ENCODE results near the gene EHD2.

Gene EHD2

GRCh38 chr19:47704024-47704423 is 9.2 kb upstream of the EHD2 start:
- H3K4me3 Mint-ChIP-seq: no peak overlapping the region
- H3K9me3 Mint-ChIP-seq: no peaks in the 10 kb centered on the region
- no peaks in the 10 kb centered on the region for H3K4me1 Mint-ChIP-seq
- peak overlapping the region in 1 of 3 experiments; percentile 9 for H3K27ac Mint-ChIP-seq
- H3K27me3 Mint-ChIP-seq (ENCODE audit: low read depth): peaks cover 7% of the 10 kb centered on the region
- peaks cover 33% of the 10 kb centered on the region for H3K36me3 Mint-ChIP-seq (ENCODE audit: low read depth)
- no peak for TF ChIP-seq CTCF (IDR thresholded peaks at IDR 0.05; ENCODE audit: unreplicated experiment in 3 of 3)

DNA sequence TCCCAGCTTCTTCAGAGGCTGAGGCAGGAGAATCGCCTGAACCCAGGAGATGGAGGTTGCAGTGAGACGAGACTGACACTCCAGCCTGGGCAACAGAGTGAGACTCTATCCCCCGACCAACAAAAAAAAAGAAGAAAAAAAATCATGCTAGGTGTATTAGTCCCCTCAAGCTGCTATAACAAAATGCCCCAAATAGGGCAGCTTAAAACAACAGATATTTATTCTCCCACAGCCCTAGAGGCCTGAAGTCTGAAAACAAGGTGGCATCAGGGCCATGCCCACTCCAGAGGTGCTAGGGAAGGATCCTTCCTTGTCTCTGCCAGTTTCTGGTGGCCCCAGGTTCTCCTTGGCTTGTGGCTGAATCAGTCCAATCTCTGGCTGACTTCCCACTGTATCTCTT is 8.6 kb upstream of the EHD2 start:
- H3K4me1 Mint-ChIP-seq: no peaks in the 10 kb centered on the region
- H3K4me3 Mint-ChIP-seq: no peak overlapping the region
- H3K9me3 Mint-ChIP-seq: no peaks in the 10 kb centered on the region
- peaks cover 7% of the 10 kb centered on the region for H3K27me3 Mint-ChIP-seq (ENCODE audit: low read depth)
- H3K36me3 Mint-ChIP-seq (ENCODE audit: low read depth): peaks cover 33% of the 10 kb centered on the region
- no peak for TF ChIP-seq CTCF (IDR thresholded peaks at IDR 0.05; ENCODE audit: unreplicated experiment in 3 of 3)
- no peak overlapping the region for H3K27ac Mint-ChIP-seq

- peaks cover 20% of the 10 kb centered on the region for H3K36me3 Mint-ChIP-seq (ENCODE audit: low read depth)
- no peak overlapping the region for H3K4me3 Mint-ChIP-seq
- no peaks in the 10 kb centered on the region for H3K4me1 Mint-ChIP-seq
- TF ChIP-seq CTCF (IDR thresholded peaks at IDR 0.05; ENCODE audit: unreplicated experiment in 3 of 3): peak; percentile 58 to 65 (median 63)
- no peaks in the 10 kb centered on the region for H3K9me3 Mint-ChIP-seq
- peaks cover 18% of the 10 kb centered on the region for H3K27me3 Mint-ChIP-seq (ENCODE audit: low read depth)
- no peak overlapping the region for H3K27ac Mint-ChIP-seq
Observed at GRCh38 chr19:47707135-47707925, 5.9 kb upstream of the EHD2 start.

DNA sequence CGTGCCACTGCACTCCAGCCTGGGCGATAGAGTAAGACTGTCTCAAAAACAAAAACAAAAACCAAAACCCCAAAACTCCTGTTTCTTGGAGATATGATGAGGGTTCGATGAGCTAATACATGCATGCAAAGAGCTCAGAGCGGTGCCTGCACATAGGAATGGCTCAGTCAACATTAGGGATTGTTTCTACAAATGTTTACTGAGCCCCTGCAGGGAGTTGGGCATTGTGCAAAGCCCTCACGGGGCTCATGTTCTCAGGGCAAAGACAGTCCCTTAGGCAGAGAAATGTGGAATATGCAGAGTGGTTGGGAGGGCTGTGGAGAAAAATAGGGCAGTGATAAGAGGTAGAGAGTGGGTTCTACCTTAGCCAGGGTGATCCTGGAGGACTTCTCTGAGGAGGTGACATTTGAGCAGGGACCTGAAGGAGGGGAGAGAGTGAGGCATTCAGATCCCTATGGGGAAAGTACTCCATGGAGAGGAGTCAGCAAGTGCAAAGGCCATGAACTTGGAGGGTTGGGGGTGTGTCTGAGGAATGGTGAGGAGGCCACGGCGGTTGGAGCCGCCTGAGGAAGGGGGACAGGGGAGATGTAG is 1.5 kb upstream of the EHD2 start:
- peaks cover 11% of the 10 kb centered on the region for H3K9me3 Mint-ChIP-seq
- H3K27ac Mint-ChIP-seq: peak overlapping the region in 2 of 3 experiments; percentile 54 to 64
- peaks cover 33% of the 10 kb centered on the region for H3K27me3 Mint-ChIP-seq (ENCODE audit: low read depth)
- peak overlapping the region; percentile 53 to 82 (median 72) for H3K4me3 Mint-ChIP-seq
- peaks cover 23% of the 10 kb centered on the region for H3K4me1 Mint-ChIP-seq
- TF ChIP-seq CTCF (IDR thresholded peaks at IDR 0.05; ENCODE audit: unreplicated experiment in 3 of 3): no peak
- peaks cover 16% of the 10 kb centered on the region for H3K36me3 Mint-ChIP-seq (ENCODE audit: low read depth)

- H3K27ac Mint-ChIP-seq: peak overlapping the region in 2 of 3 experiments; percentile 88
- peak overlapping the region; percentile 83 to 97 (median 93) for H3K4me3 Mint-ChIP-seq
- no peak for TF ChIP-seq CTCF (IDR thresholded peaks at IDR 0.05; ENCODE audit: unreplicated experiment in 3 of 3)
- H3K36me3 Mint-ChIP-seq (ENCODE audit: low read depth): peaks cover 16% of the 10 kb centered on the region
- peaks cover 30% of the 10 kb centered on the region for H3K27me3 Mint-ChIP-seq (ENCODE audit: low read depth)
- peaks cover 40% of the 10 kb centered on the region for H3K4me1 Mint-ChIP-seq
- peaks cover 11% of the 10 kb centered on the region for H3K9me3 Mint-ChIP-seq
Observed at GRCh38 chr19:47714339-47714738, 1.1 kb downstream of the EHD2 start.

GRCh38 chr19:47714855-47715254 is 1.6 kb downstream of the EHD2 start:
- peak overlapping the region in 2 of 3 experiments; percentile 20 to 66 for H3K27ac Mint-ChIP-seq

More at GRCh38 chr19:47714855-47715254, 1.6 kb downstream of the EHD2 start:
- Mint-ChIP-seq H3K27me3 (ENCODE audit: low read depth) (peaks cover 30% of the 10 kb centered on the region), H3K36me3 (ENCODE audit: low read depth) (peaks cover 16% of the 10 kb centered on the region), H3K4me1 (peaks cover 44% of the 10 kb centered on the region), H3K9me3 (peaks cover 11% of the 10 kb centered on the region), H3K4me3 (peak overlapping the region; percentile 21 to 97 (median 93))

All from nephron (organoid).